HepG2 (cell line): ENCODE data around the gene ZBTB34. TPM values are rescaled to one million over a fixed set of nuclear protein-coding genes. Genes with fewer than 3 reads are reported as not detected.

Experiments
- ATAC-seq: fragments of 200-7000 bp; cut with Tn5 transposase; 3 replicates; pipeline ENCODE4 v1.9.1; 2020; ENCODE audit warnings: mild to moderate bottlenecking, moderate library complexity
- BruUV-seq: library from RNA; stranded (reverse); fragments of 400-500 nt; replicated peaks from 2 replicates; lab custom pipeline; 2021; lab: Mats Ljungman, UMichigan
- CTCF ChIA-PET: fragments of 300-600 bp; formaldehyde crosslinking; extraction: SDS; loops from one replicate; lab custom pipeline; 2021; ENCODE audit warnings: low total read pairs, inconsistent platforms, low intra/inter-chr PET ratio; lab: Yijun Ruan, JAX
- POLR2A ChIA-PET: fragments of 350-600 bp; sonication (Branson Sonifier 250); formaldehyde crosslinking; loops from one replicate; lab custom pipeline; 2020; ENCODE audit warnings: antibody characterized with exemption, inconsistent platforms; lab: Yijun Ruan, JAX
- DNase-seq: peaks from one replicate; pipeline ENCODE4 v3.0.0-alpha.2; 2015; ENCODE audit warnings: low spot score
- FAIRE-seq: peaks from 3 replicates; lab custom pipeline; 2011; peaks lifted over from hg19 to GRCh38; lab: Jason Lieb, UNC
- H2AFZ ChIP-seq: one replicate; pipeline ENCODE4 v1.6.1; 2011; ENCODE audit warnings: low read length, inconsistent platforms
- H3K27ac ChIP-seq: fragments of 300-600 bp; 3 replicates; pipeline ENCODE4 v1.8.0; 2011; ENCODE audit warnings: mixed run types, mild to moderate bottlenecking, mixed read lengths, low read length, inconsistent platforms; ENCODE audit not compliant: insufficient read depth; ENCODE audit errors: extremely low read length
- H3K27me3 ChIP-seq, 2 experiments: fragments of 200-600 bp in 1 of 2; 2 replicates in 1 of 2; 3 replicates in 1 of 2; pipeline versions ENCODE4 v1.6.0 to v1.8.0; 2011; ENCODE audit warnings: low read length in 2 of 2, mild to moderate bottlenecking in 2 of 2, moderate library complexity in 2 of 2, inconsistent platforms in 1 of 2; ENCODE audit not compliant: insufficient read depth in 2 of 2, control insufficient read depth in 1 of 2
- H3K36me3 ChIP-seq, 2 experiments: fragments of 200-600 bp in 1 of 2; replicated peaks in 1 of 2; 2 replicates in 1 of 2; 3 replicates in 1 of 2; pipeline versions ENCODE4 v1.5.1 to v1.8.0; 2011; ENCODE audit warnings: low read length in 2 of 2, inconsistent platforms in 1 of 2; ENCODE audit not compliant: insufficient read depth in 2 of 2, control insufficient read depth in 1 of 2
- H3K4me1 ChIP-seq: 2 replicates; pipeline ENCODE4 v1.5.1; 2012; ENCODE audit warnings: low read length, inconsistent platforms; ENCODE audit not compliant: insufficient read depth
- H3K4me2 ChIP-seq: 2 replicates; pipeline ENCODE4 v1.6.0; 2011; ENCODE audit warnings: low read depth, low read length, inconsistent platforms
- H3K4me3 ChIP-seq, 3 experiments: fragments of 200-600 bp in 1 of 3; sonication (generic), shearing (Covaris generic) in 1 of 3; replicated peaks in 1 of 3; 2 replicates each; pipeline ENCODE4 v1.5.1; 2011 to 2016; ENCODE audit warnings: low read length in 3 of 3, inconsistent platforms in 2 of 3, low read depth in 2 of 3, mild to moderate bottlenecking in 2 of 3, control low read depth in 1 of 3, mixed read lengths in 1 of 3; ENCODE audit not compliant: insufficient read depth in 1 of 3
- H3K79me2 ChIP-seq: one replicate; pipeline ENCODE4 v1.6.1; 2011; ENCODE audit warnings: low read length, inconsistent platforms; ENCODE audit not compliant: insufficient read depth
- H3K9ac ChIP-seq: 2 replicates; pipeline ENCODE4 v1.6.0; 2011; ENCODE audit warnings: mild to moderate bottlenecking, low read depth, low read length, inconsistent platforms; ENCODE audit not compliant: insufficient read depth
- H3K9me3 ChIP-seq: 2 replicates; pipeline ENCODE4 v1.5.1; 2012; ENCODE audit warnings: mild to moderate bottlenecking, low read length
- H4K20me1 ChIP-seq: 2 replicates; pipeline ENCODE4 v1.6.0; 2011; ENCODE audit warnings: inconsistent platforms, mild to moderate bottlenecking, low read length, moderate library complexity; ENCODE audit not compliant: insufficient read depth
- ARID4A ChIP-seq: sonication (generic); formaldehyde crosslinking; IDR thresholded peaks from 2 replicates; pipeline ENCODE4 v1.5.0; 2020; ENCODE audit warnings: mild to moderate bottlenecking, missing genetic modification reagents, borderline replicate concordance
- FLYWCH1 ChIP-seq: sonication (generic); formaldehyde crosslinking; IDR thresholded peaks from 2 replicates; pipeline ENCODE4 v1.8.1; 2023; ENCODE audit warnings: mild to moderate bottlenecking, missing genetic modification reagents
- LBX2 ChIP-seq: sonication (generic); formaldehyde crosslinking; IDR thresholded peaks from 2 replicates; pipeline ENCODE4 v1.5.0; 2020; ENCODE audit warnings: missing genetic modification reagents, mild to moderate bottlenecking, borderline replicate concordance
- MAZ ChIP-seq, 2 experiments: sonication (generic) in 1 of 2; formaldehyde crosslinking in 1 of 2; IDR thresholded peaks; 2 replicates each; pipeline versions ENCODE4 v1.5.0 to v1.6.1; 2012 to 2020; ENCODE audit warnings: low read depth in 2 of 2, mild to moderate bottlenecking in 2 of 2, borderline replicate concordance in 1 of 2, improper control_type of control experiment in 1 of 2, low read length in 1 of 2, missing genetic modification reagents in 1 of 2, moderate library complexity in 1 of 2
- SP1 ChIP-seq, 2 experiments: fragments of 450-650 bp in 1 of 2; sonication (generic) in 1 of 2; formaldehyde crosslinking in 1 of 2; IDR thresholded peaks; 2 replicates each; pipeline versions ENCODE4 v1.4.0 to v1.6.1; 2016 to 2020; ENCODE audit warnings: missing genetic modification reagents in 1 of 2
- YY1 ChIP-seq: IDR thresholded peaks from 2 replicates; pipeline ENCODE4 v1.6.1; 2011; ENCODE audit warnings: low read length, low read depth, moderate library complexity, mild to moderate bottlenecking; ENCODE audit not compliant: insufficient read depth, insufficient replicate concordance
- ZIK1 ChIP-seq: sonication (generic); formaldehyde crosslinking; IDR thresholded peaks from 2 replicates; pipeline ENCODE4 v1.5.0; 2020; ENCODE audit warnings: mild to moderate bottlenecking, low read depth, missing genetic modification reagents, borderline replicate concordance
- ZNF24 ChIP-seq: fragments of 450-650 bp; IDR thresholded peaks from 2 replicates; pipeline ENCODE4 v1.6.1; 2017; ENCODE audit warnings: antibody characterized with exemption, mild to moderate bottlenecking
- ZNF256 ChIP-seq: sonication (generic); formaldehyde crosslinking; conservative IDR thresholded peaks from 2 replicates; pipeline ENCODE4 v1.4.0; 2020; ENCODE audit warnings: missing genetic modification reagents
- ZNF788 ChIP-seq: sonication (generic); formaldehyde crosslinking; IDR thresholded peaks from 2 replicates; pipeline ENCODE4 v1.5.0; 2020; ENCODE audit warnings: mild to moderate bottlenecking, missing genetic modification reagents, borderline replicate concordance
- WGBS: methylation state at CpG from one replicate; pipeline ENCODE4 v1.1.6; 2017; ENCODE audit warnings: low lambda C conversion rate; 5-methylcytosine and 5-hydroxymethylcytosine counted together
- in situ Hi-C: cut with HindIII; loops from 2 replicates; pipeline ENCODE4 v1.10.0; 2017; ENCODE audit warnings: low pct_unique_long_range_greater_than_20kb; ENCODE audit not compliant: extremely low pct_ligation_motif_present
- intact Hi-C: fragments of 100-400 bp; cut with micrococcal nuclease; formaldehyde crosslinking; loops from one replicate; pipeline ENCODE4 v1.10.0; 2022; ENCODE audit not compliant: unreplicated experiment
- polyA plus RNA-seq, 8 experiments: library from polyadenylated mRNA; depleted of rRNA in 3 of 8; stranded (reverse) in 7 of 8; unstranded in 1 of 8; fragments of >200 nt; fragmentation: Illumina TruSeq in 4 of 8; extraction: Trizol in 4 of 8; gene quantifications; 2 replicates each; pipeline versions ENCODE4 v1.2.1 to v1.2.3, GENCODE V29; 2011 to 2016; ENCODE audit warnings: low read depth in 4 of 8, missing spikeins in 1 of 8, mixed read lengths in 1 of 8; ENCODE audit not compliant: insufficient read depth in 1 of 8
- total RNA-seq, 5 experiments: library from RNA; depleted of rRNA; stranded (reverse); fragments of >200 nt; fragmentation: Illumina TruSeq; extraction: Trizol; gene quantifications; 2 replicates each; pipeline ENCODE4 v1.2.3, GENCODE V29; 2016; ENCODE audit warnings: low read depth in 1 of 5
- TF ChIP-seq, protein P1 (sequence below): sonication (generic); formaldehyde crosslinking; IDR thresholded peaks from 2 replicates; pipeline ENCODE4 v1.5.1; 2020; ENCODE audit warnings: mild to moderate bottlenecking, moderate library complexity, missing genetic modification reagents

ZBTB34 gene
- total and polyA plus RNA-seq, 2 of the 13 experiments (the other 11 are each of a cell fraction or from before 2014, with no cell fraction given) = 5.9 to 8.7 TPM

- TF ChIP-seq, protein P1, sequence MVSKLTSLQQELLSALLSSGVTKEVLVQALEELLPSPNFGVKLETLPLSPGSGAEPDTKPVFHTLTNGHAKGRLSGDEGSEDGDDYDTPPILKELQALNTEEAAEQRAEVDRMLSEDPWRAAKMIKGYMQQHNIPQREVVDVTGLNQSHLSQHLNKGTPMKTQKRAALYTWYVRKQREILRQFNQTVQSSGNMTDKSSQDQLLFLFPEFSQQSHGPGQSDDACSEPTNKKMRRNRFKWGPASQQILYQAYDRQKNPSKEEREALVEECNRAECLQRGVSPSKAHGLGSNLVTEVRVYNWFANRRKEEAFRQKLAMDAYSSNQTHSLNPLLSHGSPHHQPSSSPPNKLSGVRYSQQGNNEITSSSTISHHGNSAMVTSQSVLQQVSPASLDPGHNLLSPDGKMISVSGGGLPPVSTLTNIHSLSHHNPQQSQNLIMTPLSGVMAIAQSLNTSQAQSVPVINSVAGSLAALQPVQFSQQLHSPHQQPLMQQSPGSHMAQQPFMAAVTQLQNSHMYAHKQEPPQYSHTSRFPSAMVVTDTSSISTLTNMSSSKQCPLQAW = no peak
These were observed 19.9 kb downstream of the ZBTB34 start (continued) for GRCh38 chr9:126880226-126880946.

GRCh38 chr9:126880947-126881332, 20.5 kb downstream of the ZBTB34 start:
- no peaks in the 10 kb centered on the region for H3K27me3 ChIP-seq
- no peaks in the 10 kb centered on the region for H3K9me3 ChIP-seq
- WGBS = over 99% methylated on average over 6 of the region's 6 CpGs
- ATAC-seq (no peak), DNase-seq (no peak), FAIRE-seq (no peak)
- no peak overlapping the region for H3K4me2 ChIP-seq
- H3K79me2 ChIP-seq = peaks cover 9% of the 10 kb centered on the region
- no peaks in the 10 kb centered on the region; the same call in 1 of the 2 replicates for H4K20me1 ChIP-seq
- H3K4me3 ChIP-seq = no peak overlapping the region
- peaks cover 16 to 29% of the 10 kb centered on the region in 2 experiments; a peak in 4 of 5 replicates for H3K36me3 ChIP-seq
- in situ Hi-C loops (no loop called here), intact Hi-C loops (no loop called here)
- H3K9ac ChIP-seq = no peak overlapping the region
- H2AFZ ChIP-seq = no peak overlapping the region
- POLR2A ChIA-PET = no interaction called here
- peaks cover 19% of the 10 kb centered on the region for H3K4me1 ChIP-seq
- CTCF ChIA-PET = no interaction called here
- BruUV-seq = no TSS peak
- no peak overlapping the region for H3K27ac ChIP-seq
- TF ChIP-seq LBX2 (CRISPR knock-in tag) = no peak
- no peak for TF ChIP-seq SP1 (IDR thresholded peaks at IDR 0.05)
- TF ChIP-seq SP1 (CRISPR knock-in tag; IDR thresholded peaks at IDR 0.05) = no peak
- TF ChIP-seq ZNF788 (CRISPR knock-in tag) = no peak
- no peak for TF ChIP-seq ZIK1 (CRISPR knock-in tag)
- no peak for TF ChIP-seq ZNF256 (CRISPR knock-in tag)
- TF ChIP-seq YY1 = no peak
- no peak for TF ChIP-seq ARID4A (CRISPR knock-in tag)
- no peak for TF ChIP-seq MAZ (IDR thresholded peaks at IDR 0.05; ENCODE audit: borderline replicate concordance, low read depth, low read length)
- no peak for TF ChIP-seq MAZ (CRISPR knock-in tag; IDR thresholded peaks at IDR 0.05; ENCODE audit: low read depth)
- no peak for TF ChIP-seq ZNF24
- no peak for TF ChIP-seq FLYWCH1 (CRISPR knock-in tag)
